Activated naive CD4-positive, alpha-beta T cell treated with anti-CD3 and anti-CD28 coated beads, Interleukin-2, amount 10 ng/mL, durations not matched to agents 5 hours and 36 hours (primary cell): Measurements from ENCODE around the gene FOXN1. TPM values are rescaled to one million over a fixed set of nuclear protein-coding genes. Genes with fewer than 3 reads are reported as not detected.

Source experiments
- total RNA-seq, 2 experiments: library from RNA; stranded (reverse); gene quantifications; one replicate each; pipeline ENCODE4 v1.2.3, GENCODE V29; 2021

The FOXN1 gene, protein sequence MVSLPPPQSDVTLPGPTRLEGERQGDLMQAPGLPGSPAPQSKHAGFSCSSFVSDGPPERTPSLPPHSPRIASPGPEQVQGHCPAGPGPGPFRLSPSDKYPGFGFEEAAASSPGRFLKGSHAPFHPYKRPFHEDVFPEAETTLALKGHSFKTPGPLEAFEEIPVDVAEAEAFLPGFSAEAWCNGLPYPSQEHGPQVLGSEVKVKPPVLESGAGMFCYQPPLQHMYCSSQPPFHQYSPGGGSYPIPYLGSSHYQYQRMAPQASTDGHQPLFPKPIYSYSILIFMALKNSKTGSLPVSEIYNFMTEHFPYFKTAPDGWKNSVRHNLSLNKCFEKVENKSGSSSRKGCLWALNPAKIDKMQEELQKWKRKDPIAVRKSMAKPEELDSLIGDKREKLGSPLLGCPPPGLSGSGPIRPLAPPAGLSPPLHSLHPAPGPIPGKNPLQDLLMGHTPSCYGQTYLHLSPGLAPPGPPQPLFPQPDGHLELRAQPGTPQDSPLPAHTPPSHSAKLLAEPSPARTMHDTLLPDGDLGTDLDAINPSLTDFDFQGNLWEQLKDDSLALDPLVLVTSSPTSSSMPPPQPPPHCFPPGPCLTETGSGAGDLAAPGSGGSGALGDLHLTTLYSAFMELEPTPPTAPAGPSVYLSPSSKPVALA
- total RNA-seq = not detected

DNA sequence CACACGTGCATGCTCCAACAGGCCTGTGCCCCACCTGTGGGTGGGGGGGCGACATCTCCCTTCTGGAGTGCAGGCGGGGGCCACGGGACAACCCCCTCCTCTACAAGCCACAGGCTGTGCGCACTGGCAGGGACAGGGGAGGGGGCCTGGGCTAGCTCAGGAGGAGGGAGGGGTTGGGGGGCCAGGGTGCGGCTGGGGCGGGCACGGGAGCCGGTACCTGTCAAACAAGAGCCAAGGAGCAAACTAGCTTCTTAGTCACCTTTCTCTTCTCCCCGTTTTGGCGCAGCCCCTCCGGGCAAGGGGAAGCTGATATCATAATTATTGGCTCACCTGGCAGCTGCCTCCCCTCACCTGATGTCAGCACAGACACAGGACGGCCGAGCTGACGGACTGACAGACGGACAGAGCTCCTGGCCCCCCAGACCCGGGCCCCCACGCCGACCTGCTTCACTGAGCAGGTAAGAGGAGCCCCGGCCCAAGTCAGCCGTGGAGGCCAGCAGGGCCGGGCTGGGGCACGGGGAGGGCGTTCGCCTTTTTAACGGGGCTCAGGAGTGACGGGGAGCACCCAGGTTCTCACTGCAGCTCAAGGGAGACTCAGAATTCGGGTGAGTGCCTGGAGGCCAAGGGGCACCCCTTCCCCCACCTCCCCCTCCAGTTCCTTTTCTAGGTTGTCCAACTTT is at the start of gene FOXN1:
FOXN1 (plus strand) TSS at position 363 of the 680 bp plus-strand sequence. CDS start 17,622 bp downstream, outside the sequence.

DNA sequence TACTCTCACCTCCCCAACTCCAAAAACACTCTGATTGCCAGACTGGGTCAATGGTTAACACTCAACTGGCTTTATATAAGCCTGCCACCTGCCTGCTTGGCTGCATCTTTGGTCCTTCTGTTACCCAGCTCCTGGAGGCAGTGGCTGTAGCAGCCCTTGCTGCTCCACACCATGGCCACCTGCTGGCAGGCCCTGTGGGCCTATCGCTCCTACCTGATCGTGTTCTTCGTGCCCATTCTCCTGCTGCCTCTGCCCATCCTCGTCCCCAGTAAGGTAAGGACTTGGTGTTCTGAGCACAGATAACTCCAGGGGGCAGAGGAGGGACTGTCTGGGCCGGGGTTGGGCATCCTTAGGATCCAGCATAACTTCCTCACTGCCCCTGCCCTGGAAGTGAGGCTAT is 32.6 kb upstream of the FOXN1 start, which contains the start of gene SLC13A2:
SLC13A2 (plus strand) TSS at position 103 of the 400 bp plus-strand sequence; CDS start at position 172, 69 bp downstream.

DNA sequence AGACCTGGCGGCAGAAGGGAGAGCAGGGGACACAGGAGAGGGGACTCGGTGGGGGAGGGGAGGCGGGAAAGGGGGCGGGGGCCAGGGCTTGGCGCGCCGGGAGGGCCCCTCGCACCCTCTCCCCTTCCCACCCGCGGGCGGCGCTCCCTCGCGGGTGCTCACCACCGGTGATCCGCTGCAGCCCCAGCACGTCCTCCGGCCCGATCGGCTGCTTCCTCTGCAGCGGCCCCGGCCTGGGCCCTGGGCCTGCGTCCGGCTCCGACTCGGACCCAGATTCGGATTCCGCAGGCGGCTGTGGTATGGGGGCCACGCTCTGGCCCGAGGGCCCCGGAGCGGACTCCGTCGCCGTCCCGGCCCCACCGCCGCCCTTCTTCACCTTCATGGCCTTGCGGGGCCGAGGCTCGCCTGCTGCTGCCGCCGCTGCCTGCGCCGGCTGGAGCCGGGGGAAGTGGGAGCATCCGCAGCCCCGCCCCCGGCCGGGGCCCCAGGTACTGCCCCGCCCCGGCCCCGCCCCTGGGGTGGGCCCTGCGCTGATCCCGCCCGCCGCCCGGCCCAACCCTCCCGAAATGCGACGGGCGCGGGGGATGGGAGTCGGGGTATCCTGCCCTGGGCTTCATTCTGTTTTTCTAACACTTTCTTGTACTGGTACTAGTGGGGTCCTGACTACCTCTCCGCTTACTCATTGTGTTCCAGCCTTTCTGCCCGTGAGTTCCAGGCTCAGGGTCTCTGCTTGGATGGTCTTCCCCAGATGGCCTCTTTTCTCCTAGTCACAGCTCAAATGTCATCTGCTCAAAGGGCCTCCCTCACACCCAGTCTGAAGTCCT is 46.2 kb downstream of the FOXN1 start, which contains the start of gene UNC119:
UNC119 (minus strand) TSS at position 449 of the 824 bp plus-strand sequence; CDS start at position 382, 67 bp downstream.

DNA sequence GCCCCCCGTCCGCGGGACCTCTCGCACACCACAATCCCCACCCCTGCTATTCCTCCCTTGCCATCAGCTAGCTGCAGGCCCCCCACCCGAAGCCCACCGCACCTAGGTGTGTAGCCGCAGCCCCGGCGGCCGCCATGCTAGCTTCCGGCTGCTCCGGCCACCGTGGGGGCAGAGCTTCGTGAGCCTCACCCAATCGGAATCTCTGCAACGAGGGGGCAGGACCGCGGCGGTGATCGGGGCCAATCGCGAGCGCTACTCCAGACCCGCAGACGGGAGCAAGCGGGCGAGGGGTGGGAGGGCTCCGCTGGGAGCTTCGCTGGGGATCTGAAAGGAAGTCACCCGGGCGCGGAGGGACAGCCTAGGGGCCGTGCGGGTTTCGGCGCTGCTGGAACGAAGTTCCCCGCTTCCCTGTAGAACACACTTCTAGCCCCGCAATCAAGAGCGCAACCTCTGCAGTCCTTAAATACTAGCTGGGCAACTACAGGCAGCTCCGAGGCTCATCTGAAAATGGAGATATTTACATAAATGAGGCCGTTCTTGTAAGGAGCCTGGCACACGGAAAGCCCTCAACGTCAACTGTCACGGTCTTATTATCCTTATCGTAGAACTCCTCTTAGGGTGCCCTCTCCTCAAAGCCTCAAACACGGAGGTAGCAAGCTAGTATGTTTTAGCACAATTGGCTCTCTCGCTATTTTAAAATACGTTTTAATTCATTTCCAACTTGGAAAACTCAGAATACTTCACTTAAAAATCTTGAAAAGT is 65.4 kb downstream of the FOXN1 start, which contains the start of gene PIGS:
PIGS (minus strand) TSS at position 164 of the 762 bp plus-strand sequence; CDS start at position 136, 28 bp downstream.

DNA sequence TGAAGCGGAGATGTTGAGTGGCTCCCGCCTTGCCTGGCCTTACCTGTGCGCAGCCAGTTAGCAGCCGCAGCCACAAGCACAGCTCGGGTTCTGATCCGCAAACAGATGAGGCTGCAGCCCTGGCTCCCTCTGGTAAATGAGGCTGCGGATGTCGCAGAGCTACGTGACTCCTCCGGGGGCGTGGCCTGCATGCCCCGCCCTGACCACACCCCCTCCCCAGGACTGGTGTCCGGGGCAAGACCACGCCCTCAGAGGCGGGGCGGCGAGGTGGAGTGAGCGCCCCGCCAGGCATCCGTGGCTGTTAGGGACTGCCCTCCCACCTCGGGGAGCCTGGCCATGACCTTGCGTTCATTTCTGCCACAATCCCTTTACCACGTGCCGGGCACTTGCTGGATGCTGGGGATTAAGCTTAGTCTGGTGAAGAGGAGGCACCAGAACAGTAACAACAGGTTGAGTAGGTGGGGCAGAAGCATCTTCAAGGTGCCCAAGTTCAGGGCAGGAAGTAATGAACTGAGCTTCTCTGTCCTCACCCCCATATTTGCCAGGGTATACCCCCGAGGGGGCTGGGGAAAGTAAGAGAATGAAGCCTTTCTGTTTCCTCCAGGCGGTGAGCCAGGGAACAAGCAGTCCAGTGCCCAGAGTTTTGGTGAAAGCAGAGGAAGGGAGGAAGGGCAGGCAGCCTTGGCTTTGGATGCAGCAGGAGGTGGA is 70.8 kb downstream of the FOXN1 start, which contains the start of gene ALDOC:
ALDOC (minus strand) TSS at position 138 of the 708 bp plus-strand sequence. CDS start 1,363 bp downstream, outside the sequence.

Other genes starting within 250 kb of the FOXN1 start
- gene TMEM97, start 187.1 kb upstream of the FOXN1 start, total RNA-seq = 10 to 100 TPM; 25.9 to 27.6 TPM
- 10 to 100 TPM; 25.9 to 26.0 TPM for gene IFT20, start 170.9 kb upstream of the FOXN1 start, total RNA-seq
- 10 to 100 TPM; 21.5 to 22.0 TPM for gene TNFAIP1, start 170.6 kb upstream of the FOXN1 start, total RNA-seq
- gene POLDIP2, start 148.8 kb upstream of the FOXN1 start, total RNA-seq = 10 to 100 TPM; 48.6 to 48.9 TPM
- gene SEBOX, start 141.1 kb upstream of the FOXN1 start, total RNA-seq = not detected
- under 1 TPM in 1 of 2 experiments, not detected in 1; 0.14 TPM for gene VTN, start 136.0 kb upstream of the FOXN1 start, total RNA-seq
- gene SARM1, start 134.7 kb upstream of the FOXN1 start, total RNA-seq = 10 to 100 TPM; 17.1 to 21.7 TPM
- gene SLC46A1, start 100.1 kb upstream of the FOXN1 start, total RNA-seq = 1 to 10 TPM; 1.3 to 2.2 TPM
- gene SLC13A2, start 32.7 kb upstream of the FOXN1 start, total RNA-seq = not detected
- gene UNC119, start 46.3 kb downstream of the FOXN1 start, total RNA-seq = 10 to 100 TPM; 54.4 to 54.5 TPM
- 10 to 100 TPM; 57.2 to 59.1 TPM for gene PIGS, start 65.2 kb downstream of the FOXN1 start, total RNA-seq
- 100 to 1,000 TPM; 147 to 148 TPM for gene ALDOC, start 70.5 kb downstream of the FOXN1 start, total RNA-seq
- 10 to 100 TPM; 92.3 to 93.3 TPM for gene SPAG5, start 92.7 kb downstream of the FOXN1 start, total RNA-seq
- 10 to 100 TPM; 18.3 to 19.2 TPM for gene RSKR, start 107.8 kb downstream of the FOXN1 start, total RNA-seq
- gene BLTP2, start 138.8 kb downstream of the FOXN1 start, total RNA-seq = 100 to 1,000 TPM; 115 to 126 TPM
- 10 to 100 TPM; 42.3 to 43.1 TPM for gene SDF2, start 155.6 kb downstream of the FOXN1 start, total RNA-seq
- gene SUPT6H, start 155.9 kb downstream of the FOXN1 start, total RNA-seq = 10 to 100 TPM; 66.4 to 70.2 TPM
- 1 to 10 TPM; 7.3 to 8.2 TPM for gene PROCA1, start 205.5 kb downstream of the FOXN1 start, total RNA-seq
- gene RAB34, start 211.5 kb downstream of the FOXN1 start, total RNA-seq = 10 to 100 TPM in 1 of 2 experiments, 1 to 10 TPM in 1; 9.8 to 11.8 TPM
- gene RPL23A, start 213.6 kb downstream of the FOXN1 start, total RNA-seq = 1,000 to 10,000 TPM; 2,967 to 3,139 TPM
- gene TLCD1, start 219.9 kb downstream of the FOXN1 start, total RNA-seq = 1 to 10 TPM; 1.3 to 2.2 TPM
- gene NEK8, start 222.4 kb downstream of the FOXN1 start, total RNA-seq = 1 to 10 TPM; 7.1 to 7.4 TPM
- gene TRAF4, start 237.7 kb downstream of the FOXN1 start, total RNA-seq = 10 to 100 TPM; 46.4 to 51.9 TPM